Measurements from ENCODE around the gene HS6ST2. TPM values are rescaled to one million over a fixed set of nuclear protein-coding genes. Genes with fewer than 3 reads are reported as not detected.

The HS6ST2 gene
- total RNA-seq, 1 donor from 2014 or later, result 0.24 TPM

GRCh38 chrX:132712350-132712749, 246.1 kb downstream of the HS6ST2 start:
- intact Hi-C loops (cut with DNase I), result no loop called here

GRCh38 chrX:132710656-132711155, 247.7 kb downstream of the HS6ST2 start:
- DNase-seq (ENCODE audit: low spot score), result no peak
- intact Hi-C loops (cut with DNase I), result no loop called here

More at GRCh38 chrX:132712350-132712749, 246.1 kb downstream of the HS6ST2 start:
- DNase-seq (ENCODE audit: low spot score), result no peak

- intact Hi-C loops (cut with DNase I), result no loop called here
- no peak for DNase-seq (ENCODE audit: low spot score)
Observed at GRCh38 chrX:132708529-132708928, 249.9 kb downstream of the HS6ST2 start.

- DNase-seq (ENCODE audit: low spot score), result no peak
- intact Hi-C loops (cut with DNase I), result no loop called here
Observed at GRCh38 chrX:132704769-132705168, 253.7 kb downstream of the HS6ST2 start.

- intact Hi-C loops (cut with DNase I), result no loop called here
- no peak for DNase-seq (ENCODE audit: low spot score)
Observed at GRCh38 chrX:132694382-132694781, 264.0 kb downstream of the HS6ST2 start.

GRCh38 chrX:132692526-132692925, 265.9 kb downstream of the HS6ST2 start:
- DNase-seq (ENCODE audit: low spot score), result no peak
- intact Hi-C loops (cut with DNase I), result no loop called here

- no peak for DNase-seq (ENCODE audit: low spot score)
- intact Hi-C loops (cut with DNase I), result no loop called here
Observed at GRCh38 chrX:132692066-132692465, 266.4 kb downstream of the HS6ST2 start.

GRCh38 chrX:132689612-132690563, 268.5 kb downstream of the HS6ST2 start:
- no peak for DNase-seq (ENCODE audit: low spot score)
- intact Hi-C loops (cut with DNase I), result no loop called here

- no peak for DNase-seq (ENCODE audit: low spot score)
- intact Hi-C loops (cut with DNase I), result no loop called here
Observed at GRCh38 chrX:132685276-132685675, 273.2 kb downstream of the HS6ST2 start.

- no peak for DNase-seq (ENCODE audit: low spot score)
- intact Hi-C loops (cut with DNase I), result no loop called here
Observed at GRCh38 chrX:132677233-132677716, 281.2 kb downstream of the HS6ST2 start.

GRCh38 chrX:132676561-132677186, 281.8 kb downstream of the HS6ST2 start:
- intact Hi-C loops (cut with DNase I), result no loop called here
- no peak for DNase-seq (ENCODE audit: low spot score)

- DNase-seq (ENCODE audit: low spot score), result no peak
- intact Hi-C loops (cut with DNase I), result no loop called here
Observed at GRCh38 chrX:132676102-132676501, 282.3 kb downstream of the HS6ST2 start.

- intact Hi-C loops (cut with DNase I), result no loop called here
- no peak for DNase-seq (ENCODE audit: low spot score)
Observed at GRCh38 chrX:132673331-132673730, 285.1 kb downstream of the HS6ST2 start.

GRCh38 chrX:132671229-132671641, 287.2 kb downstream of the HS6ST2 start:
- intact Hi-C loops (cut with DNase I), result no loop called here
- DNase-seq (ENCODE audit: low spot score), result no peak

- DNase-seq (ENCODE audit: low spot score), result no peak
- intact Hi-C loops (cut with DNase I), result no loop called here
Observed at GRCh38 chrX:132669142-132669541, 289.3 kb downstream of the HS6ST2 start.

GRCh38 chrX:132668178-132668577, 290.3 kb downstream of the HS6ST2 start:
- intact Hi-C loops (cut with DNase I), result no loop called here
- no peak for DNase-seq (ENCODE audit: low spot score)

GRCh38 chrX:132665676-132666075, 292.8 kb downstream of the HS6ST2 start:
- no peak for DNase-seq (ENCODE audit: low spot score)
- intact Hi-C loops (cut with DNase I), result no loop called here

GRCh38 chrX:132664273-132664672, 294.2 kb downstream of the HS6ST2 start:
- DNase-seq (ENCODE audit: low spot score), result no peak
- intact Hi-C loops (cut with DNase I), result no loop called here

- intact Hi-C loops (cut with DNase I), result no loop called here
- DNase-seq (ENCODE audit: low spot score), result no peak
Observed at GRCh38 chrX:132662844-132663243, 295.6 kb downstream of the HS6ST2 start.

- DNase-seq (ENCODE audit: low spot score), result no peak
- intact Hi-C loops (cut with DNase I), result no loop called here
Observed at GRCh38 chrX:132657876-132658275, 300.6 kb downstream of the HS6ST2 start.

GRCh38 chrX:132652871-132653270, 305.6 kb downstream of the HS6ST2 start:
- DNase-seq (ENCODE audit: low spot score), result no peak
- intact Hi-C loops (cut with DNase I), result no loop called here

Measured in cardiac septum (tissue), 1 donor.